ENCODE results near the gene TAF1D. TPM values are rescaled to one million over a fixed set of nuclear protein-coding genes. Genes with fewer than 3 reads are reported as not detected.

The TAF1D gene
- total and polyA plus RNA-seq, 8 donors, result 68.3 to 435 (median 169) TPM

- peak; percentile 69 to 88 for DNase-seq
- TF ChIP-seq POLR2AphosphoS5 (IDR thresholded peaks at IDR 0.05) (peak in 2 of 3 donors; percentile 9 to 31), EP300 (IDR thresholded peaks at IDR 0.05) (no peak)
- H3K27me3 ChIP-seq, result no peaks in the 10 kb centered on the region
- H3K4me3 ChIP-seq, result peak overlapping the region; percentile 68 to 95 (median 84)
- WGBS, 5 donors, result 0 to 1% (median 1%) methylated on average over 8 of the region's 8 CpGs
- peaks cover 53 to 84% (median 71%) of the 10 kb centered on the region in 4 donors for H3K4me1 ChIP-seq
- intact Hi-C loops (cut with DNase I; ENCODE audit: low total_unique reads), result no loop called here
- peaks cover 9 to 34% (median 29%) of the 10 kb centered on the region in 4 donors for H3K36me3 ChIP-seq
- no peaks in the 10 kb centered on the region for H3K9me3 ChIP-seq
- peak overlapping the region; percentile 89 to 98 (median 97) for H3K27ac ChIP-seq
Measured at GRCh38 chr11:93741882-93742226, 559 bp upstream of the TAF1D start.

GRCh38 chr11:93740730-93741093 lies 583 bp downstream of the TAF1D start:
- peaks cover 54 to 87% (median 71%) of the 10 kb centered on the region in 4 donors for H3K4me1 ChIP-seq
- peak; percentile 50 to 85 for DNase-seq

DNA sequence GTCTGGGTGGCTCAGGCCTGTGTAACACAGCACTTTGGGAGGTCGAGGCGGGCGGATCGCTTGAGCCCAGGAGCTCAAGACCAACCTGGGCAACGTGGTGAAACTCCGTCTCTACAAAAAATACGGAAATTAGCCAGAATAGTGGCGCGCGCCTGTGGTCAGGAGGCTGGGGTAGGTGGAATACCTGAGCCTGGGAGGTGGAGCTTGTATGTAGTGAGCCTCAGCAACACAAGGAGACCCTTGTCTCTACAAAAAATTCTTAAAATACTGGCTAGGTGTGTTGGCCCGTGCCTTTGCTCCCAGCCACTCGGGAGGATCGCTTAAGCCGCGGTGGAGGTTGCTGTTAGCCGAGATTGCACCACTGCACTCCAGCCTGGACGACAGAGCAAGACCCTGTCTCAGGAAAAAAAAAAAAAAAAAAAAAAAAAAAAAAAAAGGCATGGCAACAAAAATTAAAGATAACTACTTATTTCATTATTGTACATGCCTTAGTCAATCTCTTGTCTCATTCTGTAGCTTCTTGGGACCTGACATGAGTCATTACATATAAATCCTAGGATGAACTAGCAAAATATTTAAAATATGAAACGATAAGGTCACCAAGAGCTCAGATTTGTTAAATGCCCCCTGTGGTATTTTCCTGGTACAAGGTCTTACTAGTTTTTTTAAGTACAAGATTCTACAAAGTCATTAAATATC lies 1.1 kb downstream of the TAF1D start:
- Histone ChIP-seq H3K4me1 (peaks cover 50 to 87% (median 72%) of the 10 kb centered on the region in 4 donors), H3K36me3 (peaks cover 19 to 50% (median 46%) of the 10 kb centered on the region in 4 donors), H3K27ac (peak overlapping the region; percentile 60 to 98 (median 95)), H3K4me3 (peak overlapping the region; percentile 68 to 95 (median 84)), H3K9me3 (no peaks in the 10 kb centered on the region), H3K27me3 (no peaks in the 10 kb centered on the region)
- WGBS, 5 donors, result 3 to 13% (median 5%) methylated on average over 18 of the region's 18 CpGs
- DNase-seq, result peak in 1 of 2 donors; percentile 63
- intact Hi-C loops (cut with DNase I; ENCODE audit: low total_unique reads), result no loop called here
- no peak for TF ChIP-seq EP300 (IDR thresholded peaks at IDR 0.05)
- TF ChIP-seq POLR2AphosphoS5 (IDR thresholded peaks at IDR 0.05), result no peak
- TF ChIP-seq POLR2A (IDR thresholded peaks at IDR 0.05), result no peak
- TF ChIP-seq CTCF (IDR thresholded peaks at IDR 0.05), result no peak

More at GRCh38 chr11:93740730-93741093, 583 bp downstream of the TAF1D start:
- WGBS, 5 donors, result 0 to 1% (median 1%) methylated on average over 20 of the region's 20 CpGs
- peaks cover 14 to 45% (median 40%) of the 10 kb centered on the region in 4 donors for H3K36me3 ChIP-seq
- H3K27ac ChIP-seq, result peak overlapping the region; percentile 89 to 98 (median 95)
- no peaks in the 10 kb centered on the region for H3K27me3 ChIP-seq
- intact Hi-C loops (cut with DNase I; ENCODE audit: low total_unique reads), result no loop called here
- TF ChIP-seq EP300 (IDR thresholded peaks at IDR 0.05) (no peak), POLR2AphosphoS5 (IDR thresholded peaks at IDR 0.05) (no peak), CTCF (IDR thresholded peaks at IDR 0.05) (no peak), POLR2A (IDR thresholded peaks at IDR 0.05) (no peak)
- no peaks in the 10 kb centered on the region for H3K9me3 ChIP-seq
- H3K4me3 ChIP-seq, result peak overlapping the region; percentile 68 to 95 (median 84)

DNA sequence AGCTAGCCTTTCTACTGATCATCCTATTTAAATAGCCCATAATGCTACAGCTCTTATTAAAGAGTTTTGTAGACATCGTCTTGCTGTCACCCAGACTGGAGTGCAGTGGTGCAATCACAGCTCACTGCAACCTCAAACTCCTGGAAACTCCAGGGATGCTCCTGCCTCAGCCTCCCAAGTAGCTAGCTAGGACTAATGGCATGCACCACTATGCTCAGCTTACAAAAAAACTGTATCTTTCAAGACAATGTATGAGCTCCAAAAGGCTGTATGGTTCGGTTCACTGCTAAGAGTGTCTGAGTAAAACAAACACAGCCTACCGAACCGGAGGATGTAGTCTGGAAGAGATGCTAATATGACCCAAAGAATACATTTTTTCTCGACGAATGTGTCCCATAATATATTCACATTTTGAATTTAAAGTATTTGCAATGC lies 2.6 kb downstream of the TAF1D start:
- Histone ChIP-seq H3K27ac (peak overlapping the region in 2 of 5 donors; percentile 19 to 49), H3K4me1 (peaks cover 42 to 83% (median 68%) of the 10 kb centered on the region in 4 donors), H3K9me3 (no peaks in the 10 kb centered on the region), H3K27me3 (no peaks in the 10 kb centered on the region), H3K4me3 (peak overlapping the region in 3 of 4 donors; percentile 68 to 95 (median 89)), H3K36me3 (peaks cover 30 to 64% (median 59%) of the 10 kb centered on the region in 4 donors)
- DNase-seq, result no peak
- intact Hi-C loops (cut with DNase I; ENCODE audit: low total_unique reads), result no loop called here
- 26 to 39% (median 30%) methylated on average over 6 of the region's 6 CpGs for WGBS, 5 donors
- TF ChIP-seq POLR2AphosphoS5 (IDR thresholded peaks at IDR 0.05) (no peak), POLR2A (IDR thresholded peaks at IDR 0.05) (no peak)

GRCh38 chr11:93737904-93738612 lies 3.2 kb downstream of the TAF1D start:
- Histone ChIP-seq H3K4me3 (peak overlapping the region in 3 of 4 donors; percentile 68 to 95 (median 89)), H3K27ac (peak overlapping the region in 3 of 5 donors; percentile 3 to 49 (median 19)), H3K27me3 (no peaks in the 10 kb centered on the region), H3K9me3 (no peaks in the 10 kb centered on the region), H3K4me1 (peaks cover 39 to 83% (median 65%) of the 10 kb centered on the region in 4 donors), H3K36me3 (peaks cover 36 to 64% (median 59%) of the 10 kb centered on the region in 4 donors)
- no peak for DNase-seq
- 31 to 47% (median 43%) methylated on average over 6 of the region's 6 CpGs for WGBS, 5 donors
- intact Hi-C loops (cut with DNase I; ENCODE audit: low total_unique reads), result no loop called here
- TF ChIP-seq POLR2A (IDR thresholded peaks at IDR 0.05) (no peak), EP300 (IDR thresholded peaks at IDR 0.05) (no peak), CTCF (IDR thresholded peaks at IDR 0.05) (no peak), POLR2AphosphoS5 (IDR thresholded peaks at IDR 0.05) (no peak)
